ENCODE results near the gene ATXN3L. TPM values are rescaled to one million over a fixed set of nuclear protein-coding genes. Genes with fewer than 3 reads are reported as not detected.

The ATXN3L gene
- total and polyA plus RNA-seq, 4 donors = not detected

DNA sequence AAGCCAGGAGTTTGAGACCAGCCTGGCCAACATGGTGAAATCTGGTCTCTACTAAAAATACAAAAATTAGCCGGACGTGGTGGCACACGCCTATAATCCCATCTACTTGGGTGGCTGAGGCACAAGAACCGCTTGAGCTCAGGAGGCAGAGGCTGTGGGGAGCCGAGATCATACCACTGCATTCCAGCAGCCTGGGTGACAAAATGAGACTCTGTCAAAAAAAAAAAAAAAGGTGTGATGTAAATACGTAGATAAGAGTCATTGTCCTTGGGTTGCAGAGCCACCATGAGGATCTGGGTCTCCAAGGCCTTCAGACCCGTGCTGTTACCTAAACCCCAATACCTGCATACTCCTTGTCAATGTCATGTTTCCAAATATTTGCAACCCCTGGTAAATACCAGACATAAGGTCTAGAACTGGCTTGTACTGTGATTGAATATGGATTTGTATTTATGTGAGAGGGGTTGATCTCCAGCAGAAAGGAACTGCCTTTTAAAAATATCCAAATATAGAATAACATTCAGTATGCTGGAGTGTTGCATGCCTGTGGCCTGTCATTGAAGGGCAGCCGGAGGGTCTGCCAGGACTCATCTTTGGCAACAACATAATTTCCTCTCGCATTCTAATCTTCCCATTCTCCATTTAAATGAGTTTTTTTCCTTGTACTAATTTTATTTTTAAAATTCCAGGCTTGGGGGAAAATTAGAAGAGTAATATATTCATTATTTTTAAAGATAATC, 40.4 kb downstream of the ATXN3L start:
- no peak overlapping the region for H3K9ac ChIP-seq (ENCODE audit: low read depth in 1 of 2, low read length in 2 of 2)
- H3K9me3 ChIP-seq (ENCODE audit: control insufficient read depth in 4 of 4, low read length in 3 of 4) = peaks cover 0 to 4% (median under 1%) of the 10 kb centered on the region in 4 donors
- 89% methylated on average over 9 of the region's 9 CpGs for WGBS
- no peak overlapping the region for H3K4me3 ChIP-seq (ENCODE audit: low read depth in 1 of 3, low read length in 3 of 3)
- DNase-seq (ENCODE audit: low spot score) = no peak
- TF ChIP-seq RXRA (IDR thresholded peaks at IDR 0.05) = no peak
- TF ChIP-seq, protein P1, sequence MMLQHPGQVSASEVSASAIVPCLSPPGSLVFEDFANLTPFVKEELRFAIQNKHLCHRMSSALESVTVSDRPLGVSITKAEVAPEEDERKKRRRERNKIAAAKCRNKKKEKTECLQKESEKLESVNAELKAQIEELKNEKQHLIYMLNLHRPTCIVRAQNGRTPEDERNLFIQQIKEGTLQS (IDR thresholded peaks at IDR 0.05) = no peak
- no peak for TF ChIP-seq RAD21 (IDR thresholded peaks at IDR 0.05)
- TF ChIP-seq, protein P2, sequence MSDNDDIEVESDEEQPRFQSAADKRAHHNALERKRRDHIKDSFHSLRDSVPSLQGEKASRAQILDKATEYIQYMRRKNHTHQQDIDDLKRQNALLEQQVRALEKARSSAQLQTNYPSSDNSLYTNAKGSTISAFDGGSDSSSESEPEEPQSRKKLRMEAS (IDR thresholded peaks at IDR 0.05) = no peak
- no peak for TF ChIP-seq HNF4A (conservative IDR thresholded peaks at IDR 0.05)
- TF ChIP-seq, protein P3, sequence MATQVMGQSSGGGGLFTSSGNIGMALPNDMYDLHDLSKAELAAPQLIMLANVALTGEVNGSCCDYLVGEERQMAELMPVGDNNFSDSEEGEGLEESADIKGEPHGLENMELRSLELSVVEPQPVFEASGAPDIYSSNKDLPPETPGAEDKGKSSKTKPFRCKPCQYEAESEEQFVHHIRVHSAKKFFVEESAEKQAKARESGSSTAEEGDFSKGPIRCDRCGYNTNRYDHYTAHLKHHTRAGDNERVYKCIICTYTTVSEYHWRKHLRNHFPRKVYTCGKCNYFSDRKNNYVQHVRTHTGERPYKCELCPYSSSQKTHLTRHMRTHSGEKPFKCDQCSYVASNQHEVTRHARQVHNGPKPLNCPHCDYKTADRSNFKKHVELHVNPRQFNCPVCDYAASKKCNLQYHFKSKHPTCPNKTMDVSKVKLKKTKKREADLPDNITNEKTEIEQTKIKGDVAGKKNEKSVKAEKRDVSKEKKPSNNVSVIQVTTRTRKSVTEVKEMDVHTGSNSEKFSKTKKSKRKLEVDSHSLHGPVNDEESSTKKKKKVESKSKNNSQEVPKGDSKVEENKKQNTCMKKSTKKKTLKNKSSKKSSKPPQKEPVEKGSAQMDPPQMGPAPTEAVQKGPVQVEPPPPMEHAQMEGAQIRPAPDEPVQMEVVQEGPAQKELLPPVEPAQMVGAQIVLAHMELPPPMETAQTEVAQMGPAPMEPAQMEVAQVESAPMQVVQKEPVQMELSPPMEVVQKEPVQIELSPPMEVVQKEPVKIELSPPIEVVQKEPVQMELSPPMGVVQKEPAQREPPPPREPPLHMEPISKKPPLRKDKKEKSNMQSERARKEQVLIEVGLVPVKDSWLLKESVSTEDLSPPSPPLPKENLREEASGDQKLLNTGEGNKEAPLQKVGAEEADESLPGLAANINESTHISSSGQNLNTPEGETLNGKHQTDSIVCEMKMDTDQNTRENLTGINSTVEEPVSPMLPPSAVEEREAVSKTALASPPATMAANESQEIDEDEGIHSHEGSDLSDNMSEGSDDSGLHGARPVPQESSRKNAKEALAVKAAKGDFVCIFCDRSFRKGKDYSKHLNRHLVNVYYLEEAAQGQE (IDR thresholded peaks at IDR 0.05) = no peak
- TF ChIP-seq TAF1 (conservative IDR thresholded peaks at IDR 0.05) = no peak
- no peak for TF ChIP-seq JUND (IDR thresholded peaks at IDR 0.05)
- TF ChIP-seq HNF4G (IDR thresholded peaks at IDR 0.05) = no peak
- TF ChIP-seq, protein P4, sequence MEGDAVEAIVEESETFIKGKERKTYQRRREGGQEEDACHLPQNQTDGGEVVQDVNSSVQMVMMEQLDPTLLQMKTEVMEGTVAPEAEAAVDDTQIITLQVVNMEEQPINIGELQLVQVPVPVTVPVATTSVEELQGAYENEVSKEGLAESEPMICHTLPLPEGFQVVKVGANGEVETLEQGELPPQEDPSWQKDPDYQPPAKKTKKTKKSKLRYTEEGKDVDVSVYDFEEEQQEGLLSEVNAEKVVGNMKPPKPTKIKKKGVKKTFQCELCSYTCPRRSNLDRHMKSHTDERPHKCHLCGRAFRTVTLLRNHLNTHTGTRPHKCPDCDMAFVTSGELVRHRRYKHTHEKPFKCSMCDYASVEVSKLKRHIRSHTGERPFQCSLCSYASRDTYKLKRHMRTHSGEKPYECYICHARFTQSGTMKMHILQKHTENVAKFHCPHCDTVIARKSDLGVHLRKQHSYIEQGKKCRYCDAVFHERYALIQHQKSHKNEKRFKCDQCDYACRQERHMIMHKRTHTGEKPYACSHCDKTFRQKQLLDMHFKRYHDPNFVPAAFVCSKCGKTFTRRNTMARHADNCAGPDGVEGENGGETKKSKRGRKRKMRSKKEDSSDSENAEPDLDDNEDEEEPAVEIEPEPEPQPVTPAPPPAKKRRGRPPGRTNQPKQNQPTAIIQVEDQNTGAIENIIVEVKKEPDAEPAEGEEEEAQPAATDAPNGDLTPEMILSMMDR (IDR thresholded peaks at IDR 0.05; ENCODE audit: low read depth, low read length, missing input control) = no peak
- no peak for TF ChIP-seq NR2F2 (IDR thresholded peaks at IDR 0.05)
- no peak for TF ChIP-seq GABPA (IDR thresholded peaks at IDR 0.05 in 1 of 2, conservative IDR thresholded peaks at IDR 0.05 in 1 of 2)
- H3K4me1 ChIP-seq (ENCODE audit: control insufficient read depth in 4 of 4, insufficient read depth in 4 of 4, low read length in 3 of 4) = no peaks in the 10 kb centered on the region
- H3K27me3 ChIP-seq (ENCODE audit: control insufficient read depth in 4 of 4, insufficient read depth in 4 of 4, low read length in 3 of 4) = no peaks in the 10 kb centered on the region
- H3K36me3 ChIP-seq (ENCODE audit: control insufficient read depth in 4 of 4, insufficient read depth in 3 of 4, low read depth in 1 of 4, low read length in 3 of 4) = no peaks in the 10 kb centered on the region
- H3K27ac ChIP-seq (ENCODE audit: low read depth in 1 of 2, low read length in 2 of 2) = no peak overlapping the region

DNA sequence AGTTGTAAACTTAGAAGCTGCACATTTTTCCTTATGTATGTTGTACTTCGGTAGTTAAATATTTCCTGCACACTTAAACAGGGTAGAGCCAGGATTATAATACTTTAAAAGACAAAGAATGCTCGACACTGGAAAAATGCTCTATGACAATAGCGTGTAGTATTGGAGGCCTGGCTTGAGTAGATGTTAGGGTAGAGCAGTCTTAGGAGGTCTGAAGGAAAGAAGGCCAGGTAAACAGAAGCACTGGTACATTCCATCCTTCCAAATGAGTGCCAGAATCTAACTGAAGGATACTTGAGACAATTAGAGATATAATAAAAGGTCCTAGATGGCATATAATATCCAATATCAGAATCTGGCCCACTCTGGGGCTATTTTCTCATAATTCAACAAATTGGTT, 42.3 kb downstream of the ATXN3L start:
- Histone ChIP-seq H3K36me3 (ENCODE audit: control insufficient read depth in 4 of 4, insufficient read depth in 3 of 4, low read depth in 1 of 4, low read length in 3 of 4) (no peaks in the 10 kb centered on the region), H3K9me3 (ENCODE audit: control insufficient read depth in 4 of 4, low read length in 3 of 4) (no peaks in the 10 kb centered on the region), H3K4me3 (ENCODE audit: low read depth in 1 of 3, low read length in 3 of 3) (no peak overlapping the region), H3K4me1 (ENCODE audit: control insufficient read depth in 4 of 4, insufficient read depth in 4 of 4, low read length in 3 of 4) (no peaks in the 10 kb centered on the region), H3K27ac (ENCODE audit: low read depth in 1 of 2, low read length in 2 of 2) (no peak overlapping the region), H3K27me3 (ENCODE audit: control insufficient read depth in 4 of 4, insufficient read depth in 4 of 4, low read length in 3 of 4) (no peaks in the 10 kb centered on the region), H3K9ac (ENCODE audit: low read depth in 1 of 2, low read length in 2 of 2) (no peak overlapping the region)
- 80% methylated on average over 3 of the region's 3 CpGs for WGBS
- no peak for TF ChIP-seq FOXA2 (IDR thresholded peaks at IDR 0.05)
- DNase-seq (ENCODE audit: low spot score) = no peak

Data from liver (tissue), 9 donors.